ENCODE results near the gene SLC2A11.

DNA sequence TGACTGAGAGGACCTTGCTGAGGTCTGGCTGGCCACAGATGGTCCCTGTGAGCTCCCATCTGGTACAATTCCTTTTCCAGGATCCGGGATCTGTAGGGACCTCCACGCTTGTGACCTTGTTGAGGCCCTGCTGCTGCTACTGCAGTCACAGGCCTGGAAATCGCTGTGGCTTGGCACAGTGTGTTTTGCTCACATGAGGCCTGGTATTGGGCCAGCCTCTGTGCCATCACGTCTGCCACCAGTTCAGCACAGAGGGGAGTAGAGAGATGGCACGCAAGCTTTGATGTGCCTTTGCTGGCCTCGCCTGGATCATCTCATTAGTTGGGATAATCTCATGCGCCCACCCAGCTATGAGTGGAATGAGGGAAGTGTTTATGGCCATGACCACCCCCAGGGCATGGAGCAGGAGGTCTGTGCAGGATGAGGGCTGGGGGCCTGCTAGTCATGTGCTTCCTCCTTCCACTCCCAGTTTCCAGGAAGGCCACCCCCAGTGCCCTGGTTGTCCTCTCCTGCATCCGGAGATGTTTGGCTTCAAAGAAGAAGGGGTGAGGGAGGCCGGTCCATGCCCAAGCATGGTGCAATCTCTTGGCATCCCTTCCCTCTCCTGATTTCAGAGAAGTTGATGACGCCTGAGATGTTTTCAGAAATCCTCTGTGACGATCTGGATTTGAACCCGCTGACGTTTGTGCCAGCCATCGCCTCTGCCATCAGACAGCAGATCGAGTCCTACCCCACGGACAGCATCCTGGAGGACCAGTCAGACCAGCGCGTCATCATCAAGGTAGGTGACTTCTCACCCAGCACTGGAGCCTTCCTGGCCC, 41.3 kb upstream of the SLC2A11 start:
- TF ChIP-seq, protein P1, sequence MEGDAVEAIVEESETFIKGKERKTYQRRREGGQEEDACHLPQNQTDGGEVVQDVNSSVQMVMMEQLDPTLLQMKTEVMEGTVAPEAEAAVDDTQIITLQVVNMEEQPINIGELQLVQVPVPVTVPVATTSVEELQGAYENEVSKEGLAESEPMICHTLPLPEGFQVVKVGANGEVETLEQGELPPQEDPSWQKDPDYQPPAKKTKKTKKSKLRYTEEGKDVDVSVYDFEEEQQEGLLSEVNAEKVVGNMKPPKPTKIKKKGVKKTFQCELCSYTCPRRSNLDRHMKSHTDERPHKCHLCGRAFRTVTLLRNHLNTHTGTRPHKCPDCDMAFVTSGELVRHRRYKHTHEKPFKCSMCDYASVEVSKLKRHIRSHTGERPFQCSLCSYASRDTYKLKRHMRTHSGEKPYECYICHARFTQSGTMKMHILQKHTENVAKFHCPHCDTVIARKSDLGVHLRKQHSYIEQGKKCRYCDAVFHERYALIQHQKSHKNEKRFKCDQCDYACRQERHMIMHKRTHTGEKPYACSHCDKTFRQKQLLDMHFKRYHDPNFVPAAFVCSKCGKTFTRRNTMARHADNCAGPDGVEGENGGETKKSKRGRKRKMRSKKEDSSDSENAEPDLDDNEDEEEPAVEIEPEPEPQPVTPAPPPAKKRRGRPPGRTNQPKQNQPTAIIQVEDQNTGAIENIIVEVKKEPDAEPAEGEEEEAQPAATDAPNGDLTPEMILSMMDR (IDR thresholded peaks at IDR 0.05), result no peak
- no peak for TF ChIP-seq EP300 (IDR thresholded peaks at IDR 0.05)

Measured in suprapubic skin (tissue), 3 donors.